ENCODE data around the gene CD44. TPM values are rescaled to one million over a fixed set of nuclear protein-coding genes. Genes with fewer than 3 reads are reported as not detected.

CD44 gene
- total RNA-seq, 1 donor from 2014 or later, result 155 TPM

DNA sequence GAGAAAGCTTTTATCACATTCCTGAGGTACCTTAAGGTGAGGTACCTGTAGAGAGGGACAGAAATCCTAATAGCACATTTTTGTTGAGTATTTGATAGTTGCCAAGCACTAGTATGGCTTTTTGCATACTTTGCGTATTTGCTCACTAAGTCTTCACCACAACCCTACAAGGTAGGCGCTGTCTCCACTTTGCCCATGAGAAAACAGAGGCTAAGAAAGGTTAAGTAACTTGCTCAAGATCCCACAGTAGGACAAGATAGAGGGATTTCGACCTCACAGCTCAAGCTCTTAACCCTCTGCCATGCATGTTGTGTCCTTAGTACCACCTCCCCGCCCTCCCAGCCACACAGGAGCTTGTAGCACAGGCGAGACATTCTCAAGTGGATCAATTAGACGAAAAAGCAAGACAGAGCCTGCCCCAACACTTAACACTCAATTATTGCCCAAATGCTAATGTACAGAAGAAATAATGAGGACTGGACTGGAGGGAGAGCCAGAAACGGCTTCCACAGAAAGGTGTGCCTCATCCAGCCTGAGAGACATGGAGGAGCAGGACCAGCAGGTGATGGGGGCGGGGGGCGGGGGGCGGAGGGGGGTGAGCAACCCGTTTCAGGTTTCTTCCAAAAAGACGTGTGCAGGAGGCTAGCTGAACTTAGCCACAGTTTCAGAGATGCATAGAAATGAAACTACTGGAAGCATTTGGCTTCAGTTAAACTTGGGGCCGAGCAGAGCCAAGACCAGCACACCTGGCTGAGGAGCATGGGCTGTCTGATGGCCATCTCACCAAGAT is 26.7 kb upstream of the CD44 start:
- no peaks in the 10 kb centered on the region for H3K36me3 Mint-ChIP-seq (ENCODE audit: low read depth, unreplicated experiment)
- no peaks in the 10 kb centered on the region for H3K27me3 Mint-ChIP-seq (ENCODE audit: unreplicated experiment)
- no peaks in the 10 kb centered on the region for H3K9me3 Mint-ChIP-seq (ENCODE audit: unreplicated experiment)
- no peak for DNase-seq (ENCODE audit: low spot score)
- H3K4me3 Mint-ChIP-seq (ENCODE audit: unreplicated experiment), result no peak overlapping the region
- TF ChIP-seq, protein P1, sequence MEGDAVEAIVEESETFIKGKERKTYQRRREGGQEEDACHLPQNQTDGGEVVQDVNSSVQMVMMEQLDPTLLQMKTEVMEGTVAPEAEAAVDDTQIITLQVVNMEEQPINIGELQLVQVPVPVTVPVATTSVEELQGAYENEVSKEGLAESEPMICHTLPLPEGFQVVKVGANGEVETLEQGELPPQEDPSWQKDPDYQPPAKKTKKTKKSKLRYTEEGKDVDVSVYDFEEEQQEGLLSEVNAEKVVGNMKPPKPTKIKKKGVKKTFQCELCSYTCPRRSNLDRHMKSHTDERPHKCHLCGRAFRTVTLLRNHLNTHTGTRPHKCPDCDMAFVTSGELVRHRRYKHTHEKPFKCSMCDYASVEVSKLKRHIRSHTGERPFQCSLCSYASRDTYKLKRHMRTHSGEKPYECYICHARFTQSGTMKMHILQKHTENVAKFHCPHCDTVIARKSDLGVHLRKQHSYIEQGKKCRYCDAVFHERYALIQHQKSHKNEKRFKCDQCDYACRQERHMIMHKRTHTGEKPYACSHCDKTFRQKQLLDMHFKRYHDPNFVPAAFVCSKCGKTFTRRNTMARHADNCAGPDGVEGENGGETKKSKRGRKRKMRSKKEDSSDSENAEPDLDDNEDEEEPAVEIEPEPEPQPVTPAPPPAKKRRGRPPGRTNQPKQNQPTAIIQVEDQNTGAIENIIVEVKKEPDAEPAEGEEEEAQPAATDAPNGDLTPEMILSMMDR (IDR thresholded peaks at IDR 0.05; ENCODE audit: unreplicated experiment), result no peak
- H3K27ac Mint-ChIP-seq (ENCODE audit: unreplicated experiment), result no peak overlapping the region
- peaks cover 5% of the 10 kb centered on the region for H3K4me1 Mint-ChIP-seq (ENCODE audit: unreplicated experiment)

GRCh38 chr11:35112846-35113105 is 26.2 kb upstream of the CD44 start:
- no peak overlapping the region for H3K4me3 Mint-ChIP-seq (ENCODE audit: unreplicated experiment)
- TF ChIP-seq, protein P1 (IDR thresholded peaks at IDR 0.05; ENCODE audit: unreplicated experiment), result no peak
- no peaks in the 10 kb centered on the region for H3K27me3 Mint-ChIP-seq (ENCODE audit: unreplicated experiment)
- no peak overlapping the region for H3K27ac Mint-ChIP-seq (ENCODE audit: unreplicated experiment)
- DNase-seq (ENCODE audit: low spot score), result no peak
- peaks cover 5% of the 10 kb centered on the region for H3K4me1 Mint-ChIP-seq (ENCODE audit: unreplicated experiment)
- H3K36me3 Mint-ChIP-seq (ENCODE audit: low read depth, unreplicated experiment), result no peaks in the 10 kb centered on the region
- H3K9me3 Mint-ChIP-seq (ENCODE audit: unreplicated experiment), result no peaks in the 10 kb centered on the region

- DNase-seq (ENCODE audit: low spot score), result no peak
- Mint-ChIP-seq H3K4me1 (ENCODE audit: unreplicated experiment) (peaks cover 10% of the 10 kb centered on the region), H3K27me3 (ENCODE audit: unreplicated experiment) (no peaks in the 10 kb centered on the region), H3K9me3 (ENCODE audit: unreplicated experiment) (no peaks in the 10 kb centered on the region), H3K4me3 (ENCODE audit: unreplicated experiment) (no peak overlapping the region), H3K36me3 (ENCODE audit: low read depth, unreplicated experiment) (no peaks in the 10 kb centered on the region), H3K27ac (ENCODE audit: unreplicated experiment) (no peak overlapping the region)
- TF ChIP-seq, protein P1 (IDR thresholded peaks at IDR 0.05; ENCODE audit: unreplicated experiment), result no peak
These were observed 23.9 kb upstream of the CD44 start for GRCh38 chr11:35114906-35115687.

DNA sequence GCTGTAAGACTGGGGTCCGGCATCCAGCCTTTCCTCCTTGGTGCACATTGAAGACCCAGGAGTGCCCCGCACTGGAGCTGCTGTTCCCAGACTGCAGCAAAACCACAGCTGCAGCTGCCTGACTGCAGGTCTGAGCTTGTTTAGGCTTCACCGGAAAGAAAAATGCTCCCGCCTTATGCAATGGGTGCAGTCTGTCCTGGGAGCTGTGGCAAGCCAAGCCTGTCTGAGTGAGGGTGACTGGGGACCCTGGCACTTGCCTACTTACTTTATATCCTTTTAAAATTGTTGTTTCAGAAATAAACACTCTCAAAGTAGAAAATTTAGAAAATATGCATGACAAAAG is 23.3 kb upstream of the CD44 start:
- TF ChIP-seq, protein P1 (IDR thresholded peaks at IDR 0.05; ENCODE audit: unreplicated experiment), result no peak
- no peaks in the 10 kb centered on the region for H3K9me3 Mint-ChIP-seq (ENCODE audit: unreplicated experiment)
- no peak overlapping the region for H3K4me3 Mint-ChIP-seq (ENCODE audit: unreplicated experiment)
- peaks cover 10% of the 10 kb centered on the region for H3K4me1 Mint-ChIP-seq (ENCODE audit: unreplicated experiment)
- DNase-seq (ENCODE audit: low spot score), result no peak
- H3K27ac Mint-ChIP-seq (ENCODE audit: unreplicated experiment), result no peak overlapping the region
- H3K36me3 Mint-ChIP-seq (ENCODE audit: low read depth, unreplicated experiment), result no peaks in the 10 kb centered on the region
- no peaks in the 10 kb centered on the region for H3K27me3 Mint-ChIP-seq (ENCODE audit: unreplicated experiment)

DNA sequence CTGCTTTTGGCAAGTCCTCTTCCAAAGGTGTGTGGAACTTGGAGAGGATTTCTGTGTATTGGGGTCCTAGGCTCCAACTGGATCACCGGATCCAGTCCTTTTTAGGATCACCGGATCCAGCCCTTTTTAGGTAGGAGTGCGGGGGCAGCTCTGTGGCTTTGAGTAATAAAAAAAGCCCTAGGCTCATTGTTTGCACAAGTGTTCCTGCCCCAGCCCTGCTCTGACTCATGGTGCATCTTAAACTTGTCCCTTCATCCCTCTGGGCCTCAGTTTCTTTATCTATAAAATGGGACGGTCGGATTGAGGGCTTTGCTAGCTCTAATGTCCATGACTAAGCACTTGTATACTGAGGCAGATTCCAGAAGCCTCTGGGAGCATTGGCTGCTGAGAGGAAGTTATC is 22.7 kb upstream of the CD44 start:
- Mint-ChIP-seq H3K4me1 (ENCODE audit: unreplicated experiment) (peaks cover 6% of the 10 kb centered on the region), H3K9me3 (ENCODE audit: unreplicated experiment) (no peaks in the 10 kb centered on the region), H3K27ac (ENCODE audit: unreplicated experiment) (no peak overlapping the region), H3K36me3 (ENCODE audit: low read depth, unreplicated experiment) (no peaks in the 10 kb centered on the region), H3K27me3 (ENCODE audit: unreplicated experiment) (no peaks in the 10 kb centered on the region), H3K4me3 (ENCODE audit: unreplicated experiment) (no peak overlapping the region)
- TF ChIP-seq, protein P1 (IDR thresholded peaks at IDR 0.05; ENCODE audit: unreplicated experiment), result no peak
- DNase-seq (ENCODE audit: low spot score), result no peak
